H1 (cell line): Measurements from ENCODE around the gene ZNF385C. TPM values are rescaled to one million over a fixed set of nuclear protein-coding genes. Genes with fewer than 3 reads are reported as not detected.

Source experiments
- CTCF ChIA-PET: fragments of 300-600 bp; sonication (Branson Sonifier 250); formaldehyde crosslinking; loops from one replicate; lab custom pipeline; 2021; ENCODE audit not compliant: partially characterized antibody; lab: Charles Lee
- POLR2A ChIA-PET: fragments of 300-600 bp; sonication (Branson Sonifier 250); formaldehyde crosslinking; loops from one replicate; lab custom pipeline; 2021; ENCODE audit warnings: inconsistent platforms; ENCODE audit not compliant: partially characterized antibody; lab: Charles Lee
- DNase-seq, 2 experiments: peaks; one replicate each; pipeline versions ENCODE4 v3.0.0 to v3.0.0-alpha.2; 2010 to 2022; ENCODE audit warnings: low spot score in 2 of 2, low read depth in 1 of 2, mixed read lengths in 1 of 2
- FAIRE-seq: peaks from 2 replicates; lab custom pipeline; 2011; peaks lifted over from hg19 to GRCh38; lab: Jason Lieb, UNC
- H2AFZ ChIP-seq: 2 replicates; pipeline ENCODE4 v1.8.1; 2012; ENCODE audit warnings: low read length, inconsistent platforms
- H2AK5ac ChIP-seq: 2 replicates; pipeline ENCODE4 v1.6.1; 2013; ENCODE audit warnings: low read depth, low read length
- H2BK120ac ChIP-seq: replicated peaks from 2 replicates; pipeline ENCODE3; 2013; ENCODE audit warnings: low read depth, low read length, inconsistent platforms
- H2BK12ac ChIP-seq: 2 replicates; pipeline ENCODE4 v1.6.1; 2013; ENCODE audit warnings: low read depth, low read length
- H2BK15ac ChIP-seq: 2 replicates; pipeline ENCODE4 v1.6.1; 2013; ENCODE audit warnings: low read length
- H2BK20ac ChIP-seq: 2 replicates; pipeline ENCODE4 v1.6.1; 2013; ENCODE audit warnings: low read length
- H2BK5ac ChIP-seq: 2 replicates; pipeline ENCODE4 v1.6.1; 2013; ENCODE audit warnings: low read depth, low read length
- H3K14ac ChIP-seq: 2 replicates; pipeline ENCODE4 v1.6.1; 2013; ENCODE audit warnings: inconsistent platforms; ENCODE audit not compliant: insufficient read length
- H3K18ac ChIP-seq: 2 replicates; pipeline ENCODE4 v1.6.1; 2013; ENCODE audit warnings: low read length; ENCODE audit errors: extremely low read depth
- H3K23ac ChIP-seq: 2 replicates; pipeline ENCODE4 v1.6.1; 2013; ENCODE audit warnings: inconsistent platforms; ENCODE audit not compliant: insufficient read length
- H3K23me2 ChIP-seq: 2 replicates; pipeline ENCODE4 v1.6.1; 2013; ENCODE audit warnings: low read depth, low read length
- H3K27ac ChIP-seq: 2 replicates; pipeline ENCODE4 v1.6.1; 2011; ENCODE audit warnings: low read depth, low read length, inconsistent platforms
- H3K27me3 ChIP-seq, 4 experiments: replicated peaks in 1 of 4; 1 replicate in 1 of 4; 2 replicates in 3 of 4; pipeline versions ENCODE4 v1.6.1 to v1.8.1; 2011 to 2013; ENCODE audit warnings: low read length in 3 of 4, mild to moderate bottlenecking in 3 of 4, inconsistent platforms in 2 of 4, mixed read lengths in 2 of 4, moderate library complexity in 1 of 4; ENCODE audit not compliant: control insufficient read depth in 3 of 4, insufficient read depth in 3 of 4; ENCODE audit errors: extremely low read depth in 1 of 4
- H3K36me3 ChIP-seq, 4 experiments: 2 replicates each; pipeline versions ENCODE4 v1.6.1 to v1.8.1; 2011 to 2013; ENCODE audit warnings: mild to moderate bottlenecking in 4 of 4, low read length in 3 of 4, moderate library complexity in 2 of 4, control low read depth in 1 of 4, inconsistent platforms in 1 of 4; ENCODE audit not compliant: insufficient read depth in 4 of 4, control insufficient read depth in 2 of 4
- H3K4ac ChIP-seq: replicated peaks from 2 replicates; pipeline ENCODE3; 2013; ENCODE audit warnings: low read length, low read depth, mixed read lengths, inconsistent platforms; ENCODE audit not compliant: insufficient read length
- H3K4me1 ChIP-seq, 4 experiments: replicated peaks in 1 of 4; 1 replicate in 1 of 4; 2 replicates in 3 of 4; pipeline versions ENCODE4 v1.6.1 to v1.8.1; 2011 to 2013; ENCODE audit warnings: low read length in 3 of 4, inconsistent platforms in 2 of 4, mixed read lengths in 1 of 4; ENCODE audit not compliant: insufficient read depth in 4 of 4, control insufficient read depth in 3 of 4
- H3K4me2 ChIP-seq, 2 experiments: 2 replicates each; pipeline versions ENCODE4 v1.6.1 to v1.8.1; 2011 to 2013; ENCODE audit warnings: low read depth in 2 of 2, low read length in 2 of 2, control low read depth in 1 of 2, inconsistent platforms in 1 of 2, mild to moderate bottlenecking in 1 of 2; ENCODE audit not compliant: insufficient read depth in 1 of 2
- H3K4me3 ChIP-seq, 4 experiments: fragments of 200-600, 300-600 bp in 1 of 4; sonication (generic), shearing (Covaris generic), sonication (Bioruptor Twin) in 1 of 4; 2 replicates each; pipeline versions ENCODE4 v1.5.1 to v1.8.1; 2011 to 2016; ENCODE audit warnings: low read length in 4 of 4, low read depth in 3 of 4, control low read depth in 2 of 4, inconsistent platforms in 2 of 4, mild to moderate bottlenecking in 2 of 4, mixed read lengths in 1 of 4, moderate library complexity in 1 of 4; ENCODE audit not compliant: insufficient read depth in 2 of 4; ENCODE audit errors: extremely low read depth in 1 of 4
- H3K56ac ChIP-seq: replicated peaks from 2 replicates; pipeline ENCODE3; 2013; ENCODE audit warnings: low read depth, mild to moderate bottlenecking, mixed read lengths, low read length, inconsistent platforms; ENCODE audit not compliant: insufficient read length
- H3K79me1 ChIP-seq: 2 replicates; pipeline ENCODE4 v1.6.1; 2013; ENCODE audit warnings: low read depth, low read length, control low read depth
- H3K79me2 ChIP-seq, 2 experiments: 2 replicates each; pipeline versions ENCODE4 v1.6.1 to v1.8.1; 2012 to 2013; ENCODE audit warnings: low read length in 2 of 2, mild to moderate bottlenecking in 2 of 2, inconsistent platforms in 1 of 2; ENCODE audit not compliant: insufficient read depth in 2 of 2, control insufficient read depth in 1 of 2
- H3K9ac ChIP-seq, 4 experiments: replicated peaks in 1 of 4; 1 replicate in 1 of 4; 2 replicates in 3 of 4; pipeline versions ENCODE4 v1.6.1 to v1.8.1; 2011 to 2013; ENCODE audit warnings: low read depth in 3 of 4, low read length in 3 of 4, control low read depth in 2 of 4, mild to moderate bottlenecking in 2 of 4, moderate library complexity in 2 of 4, inconsistent platforms in 1 of 4; ENCODE audit errors: extremely low read depth in 1 of 4
- H3K9me3 ChIP-seq, 2 experiments: 2 replicates each; pipeline versions ENCODE4 v1.6.1 to v1.8.1; 2012 to 2013; ENCODE audit warnings: mild to moderate bottlenecking in 2 of 2, moderate library complexity in 2 of 2, control low read depth in 1 of 2, inconsistent platforms in 1 of 2, low read depth in 1 of 2, low read length in 1 of 2, mixed read lengths in 1 of 2; ENCODE audit not compliant: insufficient read depth in 2 of 2
- H4K20me1 ChIP-seq, 2 experiments: replicated peaks in 1 of 2; 2 replicates each; pipeline versions ENCODE3 to v1.8.1; 2011 to 2013; ENCODE audit warnings: inconsistent platforms in 2 of 2, low read length in 2 of 2, mild to moderate bottlenecking in 1 of 2; ENCODE audit not compliant: insufficient read depth in 2 of 2, control insufficient read depth in 1 of 2
- H4K5ac ChIP-seq: 2 replicates; pipeline ENCODE4 v1.6.1; 2013; ENCODE audit warnings: low read length, low read depth, mixed read lengths, inconsistent platforms; ENCODE audit not compliant: insufficient read length
- H4K8ac ChIP-seq: 2 replicates; pipeline ENCODE4 v1.8.0; 2013; ENCODE audit warnings: mild to moderate bottlenecking, moderate library complexity, low read length, inconsistent platforms; ENCODE audit not compliant: insufficient read depth; ENCODE audit errors: extremely low read depth
- H4K91ac ChIP-seq: replicated peaks from 2 replicates; pipeline ENCODE3; 2013; ENCODE audit warnings: low read length, mixed read lengths, inconsistent platforms; ENCODE audit not compliant: insufficient read length
- GABPA ChIP-seq: IDR thresholded peaks from 2 replicates; pipeline ENCODE4 v1.6.1; 2011; ENCODE audit warnings: mild to moderate bottlenecking, low read length, moderate library complexity, borderline replicate concordance; ENCODE audit not compliant: insufficient read depth
- NANOG ChIP-seq: IDR thresholded peaks from 2 replicates; pipeline ENCODE4 v1.6.1; 2011; ENCODE audit warnings: low read length, low read depth, mild to moderate bottlenecking, inconsistent platforms; ENCODE audit not compliant: insufficient read depth, poor library complexity, severe bottlenecking
- SP1 ChIP-seq: IDR thresholded peaks from 2 replicates; pipeline ENCODE4 v1.6.1; 2011; ENCODE audit warnings: low read depth, low read length
- WGBS, 2 experiments: shearing (Covaris generic) in 1 of 2; methylation state at CpG; one replicate each; pipeline versions ENCODE4 v1.1.6 to v1.1.7; 2013 to 2015; ENCODE audit warnings: low lambda C conversion rate in 2 of 2, mixed read lengths in 2 of 2, inconsistent platforms in 1 of 2, low coverage in 1 of 2, missing lambda C conversion rate in 1 of 2; ENCODE audit not compliant: insufficient replicate concordance in 2 of 2, insufficient coverage in 1 of 2, insufficient read length in 1 of 2; ENCODE audit errors: extremely low coverage in 1 of 2, missing lambda C conversion rate in 1 of 2; 5-methylcytosine and 5-hydroxymethylcytosine counted together
- polyA plus RNA-seq, 7 experiments: library from polyadenylated mRNA; depleted of rRNA in 3 of 7; stranded (reverse) in 5 of 7; unstranded in 2 of 7; fragments of >200 nt in 5 of 7; fragments of 200-250 nt in 2 of 7; gene quantifications; 1 replicate in 5 of 7; 2 replicates in 1 of 7; 4 replicates in 1 of 7; pipeline versions ENCODE4 v1.2.1 to v1.2.3, GENCODE V29; 2011 to 2013; ENCODE audit warnings: missing spikeins in 2 of 7, mixed read lengths in 2 of 7
- total RNA-seq: library from RNA; stranded (reverse); fragmentation: NEBNext Ultra II Directional; extraction: Animal tissue kit (Norgen Biotek cat#: 25700); gene quantifications from 2 replicates; pipeline ENCODE4 v1.2.1, GENCODE V29; 2021

The ZNF385C gene
- total and polyA plus RNA-seq, 2 of the 8 experiments (the other 6 are each of a cell fraction or from before 2014, with no cell fraction given) = 3.9 to 6.1 TPM

- no peak for DNase-seq
- H3K27ac ChIP-seq = peak overlapping the region; percentile 64
- CTCF ChIA-PET = interaction anchor here (1.3 to 12.0 kb wide), 4 partner anchors 10 to 43 kb away, joined by 3 to 112 read pairs (median 9); partner anchors contain the start of gene NKIRAS2
Measured at GRCh38 chr17:42010898-42011516, 87.3 kb downstream of the ZNF385C start.

More at GRCh38 chr17:42010898-42011516, 87.3 kb downstream of the ZNF385C start:
- no peak overlapping the region for H2AFZ ChIP-seq
- H2AK5ac ChIP-seq = no peak overlapping the region; the same call in 1 of the 2 replicates
- no peak overlapping the region for H3K4me2 ChIP-seq
- peak overlapping the region; percentile 80; the same call in 1 of the 2 replicates for H2BK12ac ChIP-seq
- H3K9ac ChIP-seq = no peak overlapping the region
- TF ChIP-seq SP1 (0 out of 2 replicates have a peak, but pooled peaks have one; percentile 29), GABPA (no peak), NANOG (peak; percentile 75)
- peaks cover 50 to 98% of the 10 kb centered on the region in 2 experiments for H3K79me2 ChIP-seq
- H2BK5ac ChIP-seq = no peak overlapping the region
- H3K56ac ChIP-seq = no peak overlapping the region
- no peaks in the 10 kb centered on the region for H3K9me3 ChIP-seq
- no peak overlapping the region for H2BK120ac ChIP-seq
- peaks cover 6 to 19% (median 12%) of the 10 kb centered on the region in 4 experiments for H3K4me1 ChIP-seq
- H3K23ac ChIP-seq = no peak overlapping the region
- FAIRE-seq = no peak
- H2BK20ac ChIP-seq = no peak overlapping the region
- whole genome bisulfite sequencing, 2 experiments = 90% methylated on average over 3 of the region's 3 CpGs; no CpG with 5 or more reads in 1 of the 2 experiments
- H3K4ac ChIP-seq = no peak overlapping the region
- H3K18ac ChIP-seq = no peak overlapping the region
- H4K20me1 ChIP-seq = peaks cover 2 to 8% of the 10 kb centered on the region in 2 experiments
- H3K14ac ChIP-seq = no peak overlapping the region
- H3K4me3 ChIP-seq = no peak overlapping the region
- peaks cover 0 to 4% (median 0%) of the 10 kb centered on the region in 4 experiments; a peak in 1 of 8 replicates for H3K36me3 ChIP-seq
- no peak overlapping the region for H2BK15ac ChIP-seq
- H4K91ac ChIP-seq = no peak overlapping the region
- H3K27me3 ChIP-seq = no peaks in the 10 kb centered on the region
- POLR2A ChIA-PET = interaction anchor here (0.6 to 2.6 kb wide), 8 partner anchors 8 to 100 kb away, joined by 3 to 8 read pairs (median 3); partner anchors contain the start of genes ACLY, NKIRAS2 and ZNF385C
- no peak overlapping the region for H4K5ac ChIP-seq
- no peak overlapping the region for H4K8ac ChIP-seq
- peaks cover under 1% of the 10 kb centered on the region; the same call in 1 of the 2 replicates for H3K23me2 ChIP-seq
- no peaks in the 10 kb centered on the region; the same call in 1 of the 2 replicates for H3K79me1 ChIP-seq
